NB4 (cell line): Measurements from ENCODE around the gene DYNC1H1.

Source experiments
- CTCF ChIP-seq: IDR thresholded peaks from one replicate; pipeline ENCODE4 v1.5.1; 2012; ENCODE audit warnings: low read depth, low read length
- MAX ChIP-seq: IDR thresholded peaks from 2 replicates; pipeline ENCODE4 v1.6.1; 2011; ENCODE audit warnings: low read depth, low read length
- MYC ChIP-seq: IDR thresholded peaks from 2 replicates; pipeline ENCODE4 v1.6.1; 2011; ENCODE audit warnings: low read depth, low read length
- POLR2A ChIP-seq: IDR thresholded peaks from 2 replicates; pipeline ENCODE4 v1.6.1; 2011; ENCODE audit warnings: mild to moderate bottlenecking; ENCODE audit not compliant: insufficient read length; ENCODE audit errors: extremely low read depth

- TF ChIP-seq CTCF: no peak
- TF ChIP-seq POLR2A: no peak
- no peak for TF ChIP-seq MAX
- no peak for TF ChIP-seq MYC
These were observed 92.5 kb downstream of the DYNC1H1 start for GRCh38 chr14:102056694-102057442.
